ENCODE data around the gene PPP2R2C. TPM values are rescaled to one million over a fixed set of nuclear protein-coding genes. Genes with fewer than 3 reads are reported as not detected.

PPP2R2C gene
- total RNA-seq, 1 experiment from 2014 or later: 8.1 TPM

- no peaks in the 10 kb centered on the region for H3K79me2 ChIP-seq (ENCODE audit: insufficient read depth, low read length)
- H3K27ac ChIP-seq (ENCODE audit: insufficient read length, low read depth, low read length): no peak overlapping the region
- no peak overlapping the region for H2BK15ac ChIP-seq (ENCODE audit: low read depth, low read length)
- no peak overlapping the region for H3K14ac ChIP-seq (ENCODE audit: insufficient read depth, low read length)
- no peak overlapping the region for H3K9ac ChIP-seq (ENCODE audit: extremely low read depth, insufficient read length, low read length)
- no peaks in the 10 kb centered on the region for H3K79me1 ChIP-seq (ENCODE audit: insufficient read depth, low read depth, low read length, poor library complexity, severe bottlenecking)
- TF ChIP-seq, protein P1, sequence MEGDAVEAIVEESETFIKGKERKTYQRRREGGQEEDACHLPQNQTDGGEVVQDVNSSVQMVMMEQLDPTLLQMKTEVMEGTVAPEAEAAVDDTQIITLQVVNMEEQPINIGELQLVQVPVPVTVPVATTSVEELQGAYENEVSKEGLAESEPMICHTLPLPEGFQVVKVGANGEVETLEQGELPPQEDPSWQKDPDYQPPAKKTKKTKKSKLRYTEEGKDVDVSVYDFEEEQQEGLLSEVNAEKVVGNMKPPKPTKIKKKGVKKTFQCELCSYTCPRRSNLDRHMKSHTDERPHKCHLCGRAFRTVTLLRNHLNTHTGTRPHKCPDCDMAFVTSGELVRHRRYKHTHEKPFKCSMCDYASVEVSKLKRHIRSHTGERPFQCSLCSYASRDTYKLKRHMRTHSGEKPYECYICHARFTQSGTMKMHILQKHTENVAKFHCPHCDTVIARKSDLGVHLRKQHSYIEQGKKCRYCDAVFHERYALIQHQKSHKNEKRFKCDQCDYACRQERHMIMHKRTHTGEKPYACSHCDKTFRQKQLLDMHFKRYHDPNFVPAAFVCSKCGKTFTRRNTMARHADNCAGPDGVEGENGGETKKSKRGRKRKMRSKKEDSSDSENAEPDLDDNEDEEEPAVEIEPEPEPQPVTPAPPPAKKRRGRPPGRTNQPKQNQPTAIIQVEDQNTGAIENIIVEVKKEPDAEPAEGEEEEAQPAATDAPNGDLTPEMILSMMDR (conservative IDR thresholded peaks at IDR 0.05): no peak
- H2BK12ac ChIP-seq (ENCODE audit: insufficient read length, low read depth, low read length): no peak overlapping the region
- no peak overlapping the region for H2AK5ac ChIP-seq (ENCODE audit: insufficient read length, low read length)
- H4K5ac ChIP-seq (ENCODE audit: insufficient read length, low read depth, low read length): no peak overlapping the region
- H2BK120ac ChIP-seq (ENCODE audit: low read depth, low read length, poor library complexity, severe bottlenecking): no peak overlapping the region
- H2BK5ac ChIP-seq (ENCODE audit: insufficient read length, low read length): no peak overlapping the region
- Mint-ChIP-seq H3K27me3 (ENCODE audit: low read depth) (no peaks in the 10 kb centered on the region), H3K27ac (no peak overlapping the region), H3K4me3 (no peak overlapping the region), H3K9me3 (no peaks in the 10 kb centered on the region), H3K36me3 (ENCODE audit: insufficient read depth in 1 of 3, low read depth in 3 of 3) (no peaks in the 10 kb centered on the region), H3K4me1 (no peaks in the 10 kb centered on the region)
- no peaks in the 10 kb centered on the region for H3K4me1 ChIP-seq (ENCODE audit: insufficient read depth, low read length)
- H4K8ac ChIP-seq (replicated peaks; ENCODE audit: insufficient read length, low read depth, low read length): no peak overlapping the region
- no peak overlapping the region for H3K23ac ChIP-seq (ENCODE audit: insufficient read length, low read depth, low read length)
- H3K27me3 ChIP-seq (ENCODE audit: insufficient read depth, low read length): no peaks in the 10 kb centered on the region
- no peaks in the 10 kb centered on the region for H4K20me1 ChIP-seq (ENCODE audit: control insufficient read depth, insufficient read depth, insufficient read length)
- H4K91ac ChIP-seq (ENCODE audit: insufficient read length, low read depth, low read length): no peak overlapping the region
- no peak for DNase-seq
- H3K4me2 ChIP-seq (ENCODE audit: insufficient read depth, insufficient read length, low read length): no peak overlapping the region
- H3K4ac ChIP-seq (ENCODE audit: low read depth, low read length): no peak overlapping the region
- no peak overlapping the region for H3T11ph ChIP-seq (ENCODE audit: low read length)
- no peak overlapping the region for H3K18ac ChIP-seq (ENCODE audit: insufficient read length, low read depth, low read length)
- WGBS (ENCODE audit: extremely low coverage, insufficient read length, low lambda C conversion rate): no CpG with 5 or more reads among the region's 11 CpGs
- H2BK20ac ChIP-seq (ENCODE audit: low read depth, low read length, poor library complexity, severe bottlenecking): no peak overlapping the region
- H3K23me2 ChIP-seq (ENCODE audit: insufficient read length, low read depth, low read length, poor library complexity, severe bottlenecking): no peaks in the 10 kb centered on the region
- no peak overlapping the region for H3K56ac ChIP-seq (ENCODE audit: insufficient read length, low read depth, low read length)
- H3K9me3 ChIP-seq (ENCODE audit: control insufficient read depth, low read depth, low read length): no peaks in the 10 kb centered on the region
- H2AFZ ChIP-seq (ENCODE audit: low read length): no peak overlapping the region
These were observed 46.5 kb downstream of the PPP2R2C start for GRCh38 chr4:6425911-6426310.

Data from H9 (cell line).